HepG2 (cell line): ENCODE measurements around the gene NTN4. TPM values are rescaled to one million over a fixed set of nuclear protein-coding genes. Genes with fewer than 3 reads are reported as not detected.

Experiments
- ATF3 ChIP-seq: sonication (generic); formaldehyde crosslinking; IDR thresholded peaks from 2 replicates; pipeline ENCODE4 v1.4.0; 2020; ENCODE audit warnings: missing genetic modification reagents
- BRD4 ChIP-seq: sonication (generic); formaldehyde crosslinking; IDR thresholded peaks from 2 replicates; pipeline ENCODE4 v1.4.0; 2020; ENCODE audit warnings: missing genetic modification reagents
- CEBPB ChIP-seq: IDR thresholded peaks from 2 replicates; pipeline ENCODE4 v1.6.1; 2011; ENCODE audit warnings: low read depth, low read length, improper control_type of control experiment, borderline replicate concordance
- E2F2 ChIP-seq: sonication (generic); formaldehyde crosslinking; IDR thresholded peaks from 2 replicates; pipeline ENCODE4 v1.4.0; 2020; ENCODE audit warnings: missing genetic modification reagents, borderline replicate concordance
- FOXM1 ChIP-seq: sonication (generic); formaldehyde crosslinking; IDR thresholded peaks from 2 replicates; pipeline ENCODE4 v1.5.0; 2020; ENCODE audit warnings: missing genetic modification reagents
- FOXP1 ChIP-seq, 2 experiments: fragments of 450-650 bp in 1 of 2; IDR thresholded peaks; 2 replicates each; pipeline ENCODE4 v1.6.1; 2017 to 2018; ENCODE audit warnings: antibody characterized with exemption in 1 of 2
- MEF2D ChIP-seq: sonication (generic); formaldehyde crosslinking; IDR thresholded peaks from 2 replicates; pipeline ENCODE4 v1.5.1; 2020; ENCODE audit warnings: mild to moderate bottlenecking, missing genetic modification reagents
- MXD4 ChIP-seq: IDR thresholded peaks from 2 replicates; pipeline ENCODE4 v1.6.1; 2016; ENCODE audit warnings: mild to moderate bottlenecking, missing biosample characterization, missing genetic modification reagents
- NFKBIZ ChIP-seq: IDR thresholded peaks from 2 replicates; pipeline ENCODE4 v1.6.1; 2018; ENCODE audit warnings: missing genetic modification reagents, missing compliant biosample characterization
- SOX13 ChIP-seq, 3 experiments: fragments of 450-650 bp in 1 of 3; sonication (generic) in 1 of 3; formaldehyde crosslinking in 1 of 3; IDR thresholded peaks in 2 of 3; conservative IDR thresholded peaks in 1 of 3; 2 replicates each; pipeline versions ENCODE4 v1.5.0 to v1.6.1; 2016 to 2020; ENCODE audit warnings: antibody characterized with exemption in 1 of 3, mild to moderate bottlenecking in 1 of 3, missing compliant biosample characterization in 1 of 3, missing genetic modification reagents in 1 of 3, moderate library complexity in 1 of 3
- SOX6 ChIP-seq, 2 experiments: fragments of 450-650 bp in 1 of 2; sonication (generic) in 1 of 2; formaldehyde crosslinking in 1 of 2; IDR thresholded peaks; 2 replicates each; pipeline versions ENCODE4 v1.4.0 to v1.6.1; 2017 to 2020; ENCODE audit warnings: antibody characterized with exemption in 1 of 2, mild to moderate bottlenecking in 1 of 2, missing genetic modification reagents in 1 of 2
- TBX2 ChIP-seq: sonication (generic); formaldehyde crosslinking; IDR thresholded peaks from 2 replicates; pipeline ENCODE4 v1.5.0; 2020; ENCODE audit warnings: missing genetic modification reagents, mild to moderate bottlenecking, borderline replicate concordance
- TFE3 ChIP-seq: IDR thresholded peaks from 2 replicates; pipeline ENCODE4 v1.6.1; 2016
- ZBED4 ChIP-seq: sonication (generic); formaldehyde crosslinking; IDR thresholded peaks from 2 replicates; pipeline ENCODE4 v1.4.0; 2020; ENCODE audit warnings: missing genetic modification reagents, borderline replicate concordance
- ZBTB25 ChIP-seq: IDR thresholded peaks from 2 replicates; pipeline ENCODE4 v1.6.1; 2018; ENCODE audit warnings: missing genetic modification reagents
- ZNF274 ChIP-seq: sonication (generic); formaldehyde crosslinking; IDR thresholded peaks from 2 replicates; pipeline ENCODE4 v1.5.1; 2020; ENCODE audit warnings: mild to moderate bottlenecking, missing genetic modification reagents
- ZNF33A ChIP-seq: sonication (generic); formaldehyde crosslinking; IDR thresholded peaks from 2 replicates; pipeline ENCODE4 v1.5.1; 2020; ENCODE audit warnings: missing genetic modification reagents, mild to moderate bottlenecking, moderate library complexity, borderline replicate concordance
- ZNF772 ChIP-seq: sonication (generic); formaldehyde crosslinking; IDR thresholded peaks from 2 replicates; pipeline ENCODE4 v1.5.0; 2020; ENCODE audit warnings: mild to moderate bottlenecking, missing genetic modification reagents
- ZNF792 ChIP-seq: IDR thresholded peaks from 2 replicates; pipeline ENCODE4 v1.6.1; 2016
- ZNF878 ChIP-seq: sonication (generic); formaldehyde crosslinking; IDR thresholded peaks from 2 replicates; pipeline ENCODE4 v1.8.1; 2023; ENCODE audit warnings: mild to moderate bottlenecking, missing genetic modification reagents, moderate library complexity
- polyA plus RNA-seq, 8 experiments: library from polyadenylated mRNA; depleted of rRNA in 3 of 8; stranded (reverse) in 7 of 8; unstranded in 1 of 8; fragments of >200 nt; fragmentation: Illumina TruSeq in 4 of 8; extraction: Trizol in 4 of 8; gene quantifications; 2 replicates each; pipeline versions ENCODE4 v1.2.1 to v1.2.3, GENCODE V29; 2011 to 2016; ENCODE audit warnings: low read depth in 4 of 8, missing spikeins in 1 of 8, mixed read lengths in 1 of 8; ENCODE audit not compliant: insufficient read depth in 1 of 8
- total RNA-seq, 5 experiments: library from RNA; depleted of rRNA; stranded (reverse); fragments of >200 nt; fragmentation: Illumina TruSeq; extraction: Trizol; gene quantifications; 2 replicates each; pipeline ENCODE4 v1.2.3, GENCODE V29; 2016; ENCODE audit warnings: low read depth in 1 of 5

The NTN4 gene
- total and polyA plus RNA-seq, 2 of the 13 experiments (the other 11 are each of a cell fraction or from before 2014, with no cell fraction given) = 7.8 to 11.5 TPM

- TF ChIP-seq ZNF878 (CRISPR knock-in tag) = peak; percentile 46; the same call in 1 of the 2 replicates
- no peak for TF ChIP-seq FOXP1 (IDR thresholded peaks at IDR 0.05)
- TF ChIP-seq FOXP1 (CRISPR knock-in tag; IDR thresholded peaks at IDR 0.05) = peak; percentile 82
- 0 out of 2 replicates have a peak, but pooled peaks have one; percentile 43 for TF ChIP-seq MEF2D (CRISPR knock-in tag)
- peak; percentile 60 for TF ChIP-seq TFE3 (CRISPR knock-in tag)
- TF ChIP-seq SOX13 (IDR thresholded peaks at IDR 0.05) = 0 out of 2 replicates have a peak, but pooled peaks have one; percentile 36
- TF ChIP-seq SOX13 (CRISPR knock-in tag; conservative IDR thresholded peaks at IDR 0.05 in 1 of 2, IDR thresholded peaks at IDR 0.05 in 1 of 2) = peak in 1 of 2 experiments; percentile 89; a peak in 2 of 4 replicates
- peak; percentile 84; the same call in 1 of the 2 replicates for TF ChIP-seq ZBTB25
- TF ChIP-seq SOX6 (IDR thresholded peaks at IDR 0.05) = no peak
- TF ChIP-seq SOX6 (CRISPR knock-in tag; IDR thresholded peaks at IDR 0.05) = peak; percentile 72
- TF ChIP-seq TBX2 (CRISPR knock-in tag) = peak; percentile 77
- TF ChIP-seq E2F2 (CRISPR knock-in tag) = no peak
- TF ChIP-seq ZNF792 (CRISPR knock-in tag) = peak; percentile 67; the same call in 1 of the 2 replicates
- no peak for TF ChIP-seq ZBED4 (CRISPR knock-in tag)
- TF ChIP-seq MXD4 (CRISPR knock-in tag) = peak; percentile 56; the same call in 1 of the 2 replicates
- TF ChIP-seq ZNF772 (CRISPR knock-in tag) = peak; percentile 65; the same call in 1 of the 2 replicates
- peak; percentile 63; the same call in 1 of the 2 replicates for TF ChIP-seq NFKBIZ
- no peak for TF ChIP-seq BRD4
- no peak for TF ChIP-seq CEBPB
- TF ChIP-seq ZNF33A (CRISPR knock-in tag) = no peak
- TF ChIP-seq ZNF274 (CRISPR knock-in tag) = no peak
- peak; percentile 75 for TF ChIP-seq ATF3 (CRISPR knock-in tag)
- no peak for TF ChIP-seq FOXM1
Measured at GRCh38 chr12:95762123-95762785, 28.3 kb downstream of the NTN4 start (continued).
